Measurements from ENCODE around the gene ST3GAL2.
"Not testable (repeated sequence)": the region's sequence is repeated elsewhere in the genome, so short reads cannot be mapped to it uniquely, and the experiment has no call there.

ST3GAL2 gene

DNA sequence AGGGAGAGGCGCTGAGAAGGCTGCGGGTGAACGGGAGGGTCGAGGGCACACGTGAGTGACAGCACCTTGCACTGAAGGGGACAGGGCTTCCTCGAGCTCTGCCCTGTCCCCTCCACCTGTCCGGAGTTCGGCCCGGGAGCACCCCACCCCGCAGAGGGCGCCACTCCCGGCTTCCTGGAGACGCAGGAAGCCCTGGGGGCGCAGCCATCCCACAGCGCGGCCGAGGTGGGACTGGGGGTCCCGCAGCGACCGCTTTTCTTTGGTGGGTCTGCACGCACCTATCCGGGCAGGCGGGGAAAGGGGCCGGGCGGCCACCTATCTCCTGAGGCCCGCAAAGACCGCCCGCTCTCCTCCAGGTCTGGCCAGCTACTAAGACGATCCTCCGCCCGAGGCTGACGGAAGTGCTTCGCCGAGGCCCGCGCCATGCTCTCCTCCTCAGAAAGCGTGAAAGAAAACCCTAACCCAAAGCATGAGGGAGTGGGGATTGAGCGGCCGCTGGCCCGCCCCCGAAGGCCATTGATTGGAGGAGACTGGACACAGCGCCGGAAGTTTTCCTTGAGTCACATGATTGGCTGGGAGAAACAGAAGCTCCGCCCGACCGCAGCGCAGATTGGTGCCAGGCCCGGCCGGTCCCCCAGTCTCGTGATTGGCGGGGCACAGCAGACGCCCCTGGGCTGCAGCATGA lies 57.8 kb downstream of the ST3GAL2 start:
- DNase-seq: peak; percentile 99

DNA sequence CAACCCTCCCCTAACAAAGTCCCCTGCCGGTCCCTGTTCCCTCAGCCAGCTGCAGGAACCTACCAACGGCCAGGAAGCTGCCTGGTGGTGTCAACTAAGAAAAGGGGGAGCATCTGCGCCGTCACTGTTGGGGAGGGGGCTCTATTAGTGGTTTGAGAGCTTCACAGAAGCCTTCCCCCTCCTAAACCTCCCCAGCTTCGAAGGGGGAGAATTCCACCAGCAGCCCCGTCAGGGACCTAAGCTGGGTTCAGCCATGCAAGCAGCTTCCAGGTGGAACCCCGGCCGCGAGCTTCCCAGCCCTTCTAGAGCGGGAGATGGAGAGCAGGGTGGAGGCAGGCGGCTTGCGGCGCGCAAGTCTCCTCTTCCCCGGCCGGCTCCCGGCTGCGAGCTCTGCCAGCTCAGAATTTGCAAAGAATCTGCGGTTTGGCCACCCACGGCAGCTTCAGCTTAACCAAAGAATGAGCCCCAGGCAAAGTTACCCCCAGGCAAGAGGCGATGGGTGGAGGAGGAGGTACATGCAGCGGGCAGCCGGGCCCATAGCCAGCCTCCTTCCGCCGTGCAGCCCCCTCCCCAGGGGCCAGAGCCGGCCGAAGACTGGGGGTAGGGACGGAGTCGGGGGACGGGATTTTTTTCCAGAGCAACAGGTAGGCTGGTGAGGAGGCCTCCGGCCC lies 58.5 kb downstream of the ST3GAL2 start:
- DNase-seq: peak; percentile 84

DNA sequence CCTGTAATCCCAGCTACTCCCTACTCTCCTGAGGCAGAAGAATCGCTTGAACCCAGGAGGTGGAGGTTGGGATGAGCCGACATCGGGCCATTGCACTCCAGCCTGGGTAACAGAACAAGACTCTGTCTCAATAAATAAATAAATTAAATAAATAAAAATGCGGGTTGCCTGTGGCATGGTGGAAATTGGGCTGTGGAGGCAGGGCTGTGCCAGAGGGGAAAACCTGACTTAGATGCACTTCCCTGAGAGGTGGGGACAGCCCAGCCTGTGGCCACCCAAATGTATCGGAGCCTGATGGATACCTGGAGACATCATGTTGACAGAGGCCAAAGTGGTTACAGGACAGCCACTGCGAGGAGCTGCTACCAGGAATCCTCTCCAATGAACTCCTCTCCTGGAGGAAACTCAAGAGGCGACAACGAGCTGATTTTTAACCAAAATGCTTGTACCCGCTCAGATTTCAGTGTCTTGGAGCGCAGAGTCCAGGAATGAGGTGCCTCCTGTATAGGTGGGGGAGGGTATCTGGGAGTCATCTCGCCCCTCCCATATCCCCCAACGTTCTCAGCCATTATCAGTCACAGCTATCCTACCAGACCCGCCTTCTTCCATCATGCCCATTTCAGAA lies 59.9 kb downstream of the ST3GAL2 start:
- no peak for DNase-seq

DNA sequence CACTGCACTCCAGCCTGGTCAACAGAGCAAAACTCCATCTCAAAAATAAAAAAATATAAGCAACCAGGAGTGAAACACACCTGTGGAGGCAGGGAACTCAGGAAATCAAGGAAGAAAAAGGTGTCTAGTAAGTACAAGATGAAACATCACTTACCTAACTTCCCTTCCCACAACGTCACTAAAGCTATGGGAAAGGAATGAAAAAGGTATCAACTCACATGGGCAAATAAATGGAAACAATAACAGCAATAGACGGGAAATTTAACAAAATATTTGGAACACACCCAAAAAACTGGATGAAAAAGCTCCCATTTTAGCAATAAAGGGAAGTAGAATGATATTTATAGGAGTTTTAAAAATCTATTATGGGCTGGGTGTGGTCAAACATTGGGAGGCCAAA lies 61.1 kb downstream of the ST3GAL2 start:
- no peak for DNase-seq

DNA sequence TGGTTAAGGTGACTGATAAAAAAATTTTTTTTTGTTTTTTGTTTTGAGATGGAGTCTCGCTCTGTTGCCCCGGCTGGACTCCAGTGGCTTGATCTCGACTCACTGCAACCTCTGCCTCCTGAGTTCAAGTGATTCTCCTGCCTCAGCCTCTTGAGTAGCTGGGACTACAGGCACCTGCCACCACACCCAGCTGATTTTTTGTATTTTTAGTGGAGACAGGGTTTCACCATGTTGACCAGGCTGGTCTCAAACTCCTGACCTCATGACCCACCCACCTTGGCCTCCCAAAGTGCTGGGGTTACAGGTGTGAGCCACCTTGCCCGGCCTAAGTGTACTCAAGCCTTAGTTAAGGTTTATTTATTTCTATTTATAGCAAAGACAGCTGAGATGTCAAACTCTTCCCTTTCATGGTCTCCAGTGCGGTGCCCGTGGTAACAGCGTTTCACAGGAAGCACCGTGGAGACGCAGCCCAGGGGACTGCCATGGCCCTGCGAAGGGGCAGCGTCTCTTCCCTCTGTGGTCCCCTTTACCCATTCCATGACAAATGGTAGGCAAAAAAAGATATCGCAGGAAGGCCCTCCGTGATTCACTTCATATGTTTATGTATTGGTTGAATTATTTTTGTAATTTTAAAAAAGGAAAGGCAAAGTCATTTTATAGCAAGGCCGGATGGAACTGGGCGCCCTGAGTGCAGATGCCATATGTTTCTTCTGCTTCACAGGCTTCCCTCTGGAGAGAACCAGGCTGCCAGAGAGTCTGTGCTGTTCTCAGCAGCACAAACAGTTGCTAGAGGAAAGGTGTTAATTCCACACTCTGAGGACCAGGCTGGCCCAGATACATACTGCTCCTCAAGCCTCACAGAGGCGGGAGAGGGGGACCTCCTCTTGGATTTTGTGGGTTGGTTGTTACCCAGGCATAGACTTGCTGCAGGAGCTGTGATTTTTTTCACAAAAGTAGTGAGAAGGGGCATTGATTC lies 63.0 kb downstream of the ST3GAL2 start:
- no peak for DNase-seq

DNA sequence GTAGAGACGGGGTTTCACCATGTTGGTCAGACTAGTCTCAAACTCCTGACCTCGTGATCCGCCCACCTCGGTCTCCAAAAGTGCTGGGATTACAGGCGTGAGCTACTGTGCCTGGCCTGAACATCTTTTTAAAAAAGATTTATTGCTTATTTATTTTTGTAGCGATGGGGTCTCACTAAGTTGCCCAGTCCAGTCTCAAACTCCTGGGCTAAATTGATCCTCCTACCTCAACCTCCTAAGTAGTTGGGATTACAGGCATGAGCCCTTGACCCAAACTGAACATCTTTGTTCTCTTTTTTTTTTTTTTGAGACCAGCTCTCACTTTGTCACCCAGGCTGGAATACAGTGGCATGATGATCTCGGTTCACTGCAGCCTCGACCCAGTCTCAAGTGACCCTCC lies 64.7 kb downstream of the ST3GAL2 start:
- DNase-seq: no peak

DNA sequence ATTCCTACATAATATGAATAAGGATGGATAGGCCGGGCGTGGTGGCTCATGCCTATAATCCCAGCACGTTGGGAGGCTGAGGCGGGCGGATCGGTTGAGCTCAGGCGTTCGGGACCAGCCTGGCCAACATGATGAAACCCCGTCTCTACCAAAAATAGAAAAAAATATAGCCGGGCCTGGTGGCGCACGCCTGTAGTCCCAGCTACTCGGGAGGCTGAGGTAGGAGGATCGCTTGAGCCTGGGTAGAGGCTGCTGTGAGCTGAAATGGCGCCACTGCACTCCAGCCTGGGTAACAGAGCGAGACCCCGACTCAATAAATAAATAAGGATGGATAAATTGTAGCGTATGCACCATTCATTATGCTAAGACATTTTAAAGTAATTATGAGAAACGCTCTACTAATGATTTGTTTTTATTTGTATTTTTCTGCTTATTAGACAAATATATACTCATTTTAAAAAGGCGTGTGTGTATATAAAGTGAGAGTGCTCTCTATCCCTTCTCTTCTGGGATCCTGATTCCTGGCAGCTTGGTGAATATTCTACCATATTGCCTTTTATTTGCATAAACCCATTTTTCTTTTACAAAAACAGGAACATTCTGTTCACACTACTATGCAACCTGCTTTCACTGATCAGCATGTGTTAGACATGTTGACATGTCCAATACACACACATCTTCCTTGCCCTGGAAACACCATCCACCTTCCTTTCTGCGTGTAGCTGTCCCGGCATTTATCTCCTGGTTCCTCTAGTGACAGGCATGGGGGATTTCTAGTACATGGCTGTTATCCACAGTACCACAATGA lies 65.8 kb downstream of the ST3GAL2 start:
- DNase-seq: no peak

DNA sequence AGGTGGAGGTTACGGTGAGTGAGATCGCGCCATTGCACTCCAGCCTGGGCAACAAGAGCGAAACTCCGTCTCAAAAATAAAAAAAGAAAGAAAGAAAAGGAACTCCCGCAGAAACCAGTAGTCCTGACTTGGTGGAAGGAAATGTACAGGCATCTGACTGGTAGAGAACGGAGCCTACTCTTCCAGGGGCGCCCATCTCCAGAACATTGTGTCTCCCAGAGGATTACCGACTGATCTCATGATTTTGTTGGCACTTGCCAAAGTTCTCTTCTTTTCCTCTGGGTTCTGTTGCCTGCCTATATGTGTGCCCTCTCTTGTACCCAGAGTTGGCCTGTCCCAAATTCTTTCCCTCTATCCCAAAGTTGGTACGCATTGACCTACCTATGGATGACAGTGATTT lies 68.0 kb downstream of the ST3GAL2 start:
- DNase-seq: no peak

DNA sequence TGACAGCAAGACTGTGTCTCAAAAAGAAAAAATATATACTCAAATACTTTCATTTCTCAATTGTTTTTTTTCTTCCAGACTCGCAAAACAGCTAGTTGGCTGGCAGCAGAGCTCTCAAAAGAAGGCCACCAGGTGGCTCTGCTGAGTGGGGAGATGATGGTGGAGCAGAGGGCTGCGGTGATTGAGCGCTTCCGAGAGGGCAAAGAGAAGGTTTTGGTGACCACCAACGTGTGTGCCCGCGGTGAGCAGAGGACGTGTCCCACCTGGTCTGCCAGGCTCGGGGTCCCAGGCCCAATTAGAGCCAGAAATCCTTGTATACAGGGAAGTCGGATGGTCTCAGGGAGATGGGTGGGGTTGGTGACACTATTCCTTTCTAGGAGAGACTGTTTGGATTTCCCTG lies 68.8 kb downstream of the ST3GAL2 start:
- DNase-seq: peak; percentile 39

DNA sequence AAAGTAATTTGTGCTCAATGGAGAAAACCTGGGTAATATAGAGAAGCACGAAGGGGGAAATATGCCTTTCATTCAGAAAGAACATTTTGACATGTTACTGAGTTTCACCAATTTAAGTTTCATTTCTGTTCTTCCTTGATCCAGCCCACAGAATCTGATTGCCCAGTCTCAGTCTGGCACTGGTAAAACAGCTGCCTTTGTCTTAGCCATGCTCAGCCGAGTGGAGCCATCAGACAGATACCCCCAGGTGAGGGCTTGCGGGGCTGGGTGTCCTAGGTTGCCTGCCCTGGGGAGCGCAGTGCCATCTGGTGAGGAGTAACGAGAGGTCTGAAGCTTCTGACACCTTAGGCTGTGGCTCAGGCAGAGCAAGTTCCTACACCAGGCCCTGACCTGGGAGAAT lies 74.5 kb downstream of the ST3GAL2 start:
- no peak for DNase-seq

DNA sequence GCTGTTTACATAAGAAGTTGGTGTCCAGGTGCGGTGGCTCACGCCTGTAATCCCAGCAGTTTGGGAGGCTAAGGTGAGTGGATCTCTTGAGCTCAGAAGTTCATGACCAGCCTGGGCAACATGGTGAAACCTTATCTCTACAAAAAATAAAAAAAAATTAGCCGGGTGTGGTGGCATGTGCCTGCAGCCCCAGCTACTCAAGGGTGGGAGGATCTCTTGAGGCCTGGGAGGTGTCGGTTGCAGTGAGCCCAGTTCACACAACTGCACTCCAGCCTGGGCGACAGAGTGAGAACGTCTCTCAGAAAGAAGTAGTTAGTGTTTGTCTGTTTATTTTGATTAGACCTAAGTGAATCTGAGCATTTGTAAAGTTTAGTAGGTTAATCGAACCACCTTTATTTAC lies 79.3 kb downstream of the ST3GAL2 start:
- no peak for DNase-seq

DNA sequence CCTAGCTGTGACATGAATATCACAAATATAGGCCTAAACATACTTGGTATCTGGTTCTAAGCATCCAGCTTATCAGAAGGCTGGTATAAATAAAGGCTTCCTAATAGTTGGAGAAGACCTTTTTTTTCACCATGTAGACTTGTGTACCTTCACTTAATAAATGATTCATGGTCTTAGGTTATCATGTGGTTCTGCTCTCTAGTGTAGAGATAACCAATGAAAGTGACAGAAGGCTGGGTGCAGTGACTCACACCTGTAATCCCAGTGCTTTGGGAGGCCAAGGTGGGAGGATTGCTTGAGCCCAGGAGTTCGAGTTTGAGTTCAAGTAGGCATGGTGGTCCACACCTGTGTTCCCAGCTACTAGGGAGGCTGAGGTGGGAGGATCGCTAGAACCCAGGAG lies 89.1 kb downstream of the ST3GAL2 start:
- DNase-seq: no peak

DNA sequence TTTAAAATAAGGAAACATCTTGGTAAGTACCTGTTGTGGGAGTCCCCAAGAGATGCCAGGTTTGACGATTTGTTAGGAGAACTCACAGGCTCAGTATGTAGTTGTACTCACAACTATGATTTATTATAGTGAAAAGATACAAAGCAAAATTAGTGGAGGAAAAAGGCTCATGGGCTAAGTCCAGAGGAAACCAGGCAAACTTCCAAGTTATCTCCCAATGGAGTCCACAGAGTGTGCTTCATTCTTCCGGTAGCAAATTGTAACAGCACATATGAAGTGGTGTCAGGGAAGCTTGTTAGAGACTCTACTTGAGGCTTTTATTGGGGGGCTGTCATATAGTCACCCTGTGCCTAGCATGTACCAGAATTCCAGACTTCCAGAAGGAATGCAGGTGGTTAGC lies 89.9 kb downstream of the ST3GAL2 start:
- DNase-seq: no peak

DNA sequence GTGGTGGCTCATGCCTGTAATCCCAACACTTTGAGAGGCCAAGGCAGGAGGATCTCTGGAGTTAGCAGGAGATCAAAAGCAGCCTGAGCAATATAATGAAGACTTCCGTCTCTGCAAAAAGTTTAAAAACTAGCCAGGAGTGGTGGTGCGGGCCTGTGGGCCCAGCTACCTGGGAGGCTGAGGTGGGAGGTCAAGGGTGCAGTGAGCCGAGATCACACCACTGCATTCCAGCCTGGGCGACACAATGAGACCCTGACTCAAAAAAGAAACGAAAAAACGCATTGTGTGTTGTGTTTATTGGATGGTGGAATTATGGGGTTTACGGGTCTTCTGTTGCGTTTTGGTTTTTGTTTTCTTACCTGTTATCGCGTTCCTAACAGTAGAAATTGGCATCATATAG lies 93.1 kb downstream of the ST3GAL2 start:
- no peak for DNase-seq

DNA sequence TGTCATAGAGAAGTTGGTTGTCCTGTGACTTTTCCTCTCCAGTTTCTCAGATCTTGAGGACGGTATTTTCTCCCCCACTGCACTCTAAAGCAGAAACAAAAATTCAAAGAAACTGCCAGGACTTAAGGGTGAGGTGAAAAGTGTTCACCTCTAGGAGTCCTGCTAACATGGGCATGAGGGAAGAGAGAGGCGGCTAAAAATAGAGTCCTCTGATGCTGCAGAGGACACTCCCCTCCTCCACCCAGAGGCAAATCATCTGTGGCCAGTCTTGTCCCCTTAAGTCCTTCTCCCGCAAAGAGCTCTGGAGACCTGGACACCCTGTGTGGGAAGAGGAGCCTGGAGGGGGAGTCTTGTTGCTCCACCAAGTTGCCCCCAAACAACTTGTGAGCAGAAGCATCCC lies 96.9 kb downstream of the ST3GAL2 start:
- no peak for DNase-seq

DNA sequence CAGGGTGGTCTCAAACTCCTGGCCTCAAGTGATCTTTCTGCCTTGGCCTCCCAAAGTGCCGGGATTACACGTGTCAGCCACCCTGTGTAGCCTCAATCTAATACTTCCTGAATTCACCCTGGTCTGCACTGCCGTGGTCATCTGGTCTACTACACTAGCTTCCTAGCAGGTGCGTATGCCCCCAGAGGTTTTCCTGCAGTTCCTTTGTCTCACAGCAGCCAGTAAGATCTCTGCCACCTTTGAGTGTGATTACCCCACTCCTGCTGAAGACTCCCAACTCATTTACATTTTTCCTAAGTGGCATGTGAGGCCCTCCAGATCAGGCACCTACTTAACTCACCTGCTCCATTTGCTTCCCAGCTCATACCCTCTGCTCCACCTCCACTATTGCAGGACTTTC lies 97.3 kb downstream of the ST3GAL2 start:
- no peak for DNase-seq

DNA sequence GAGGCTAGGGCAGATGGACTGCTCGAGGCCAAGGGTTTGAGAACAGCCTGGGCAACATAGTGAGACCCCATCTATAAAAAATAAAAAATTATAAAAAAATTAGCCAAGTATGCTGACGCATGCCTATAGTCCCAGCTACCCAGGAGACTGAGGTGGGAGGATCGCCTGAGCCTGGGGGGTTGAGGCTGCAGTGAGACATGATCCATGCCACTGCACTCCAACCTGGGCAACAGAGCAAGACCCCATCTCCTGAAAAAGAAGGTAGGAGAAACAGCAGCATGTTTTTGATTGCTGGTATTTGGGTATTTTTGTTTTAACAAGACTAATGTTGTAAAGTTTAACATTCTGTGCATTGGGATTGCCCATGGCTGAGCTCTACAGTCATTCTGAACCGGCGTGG lies 101.1 kb downstream of the ST3GAL2 start:
- no peak for DNase-seq

DNA sequence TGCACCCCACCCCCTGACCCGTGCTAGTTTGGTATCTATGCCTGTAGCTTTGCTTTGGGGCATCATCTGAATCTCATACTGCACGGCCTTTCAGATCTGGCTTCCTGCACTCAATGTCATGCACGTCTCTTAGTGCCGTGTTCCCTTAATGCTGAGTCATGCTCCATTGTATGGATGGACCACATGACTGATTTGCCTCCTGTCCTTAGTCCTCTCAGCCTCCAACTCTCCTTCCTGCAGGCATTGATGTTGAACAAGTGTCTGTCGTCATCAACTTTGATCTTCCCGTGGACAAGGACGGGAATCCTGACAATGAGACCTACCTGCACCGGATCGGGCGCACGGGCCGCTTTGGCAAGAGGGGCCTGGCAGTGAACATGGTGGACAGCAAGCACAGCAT lies 106.2 kb downstream of the ST3GAL2 start:
- not testable (repeated sequence) for DNase-seq

DNA sequence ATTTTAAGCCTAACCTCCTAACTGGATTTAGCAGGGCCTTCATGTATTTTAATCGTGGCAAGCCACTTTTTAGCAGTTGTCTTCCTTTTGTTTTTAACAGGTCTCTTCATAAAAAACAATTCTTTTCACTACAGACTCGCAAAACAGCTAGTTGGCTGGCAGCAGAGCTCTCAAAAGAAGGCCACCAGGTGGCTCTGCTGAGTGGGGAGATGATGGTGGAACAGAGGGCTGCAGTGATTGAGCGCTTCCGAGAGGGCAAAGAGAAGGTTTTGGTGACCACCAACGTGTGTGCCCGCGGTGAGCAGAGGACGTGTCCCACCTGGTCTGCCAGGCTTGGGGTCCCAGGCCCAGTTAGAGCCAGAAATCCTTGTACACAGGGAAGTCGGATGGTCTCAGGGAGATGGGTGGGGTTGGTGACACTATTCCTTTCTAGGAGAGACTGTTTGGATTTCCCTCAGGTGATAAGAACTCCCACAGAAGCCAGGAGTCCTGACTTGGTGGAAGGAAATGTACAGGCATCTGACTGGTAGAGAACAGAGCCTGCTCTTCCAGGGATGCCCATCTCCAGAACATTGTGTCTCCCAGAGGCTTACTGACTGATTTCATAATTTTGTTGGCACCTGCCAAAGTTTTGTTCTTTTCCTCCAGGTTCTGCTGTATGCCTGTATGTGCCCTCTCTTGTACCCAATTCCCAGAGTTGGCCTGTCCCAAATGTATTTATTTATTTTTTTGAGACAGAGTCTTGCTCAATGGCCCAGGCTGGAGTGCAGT lies 107.1 kb downstream of the ST3GAL2 start:
- DNase-seq: no peak

DNA sequence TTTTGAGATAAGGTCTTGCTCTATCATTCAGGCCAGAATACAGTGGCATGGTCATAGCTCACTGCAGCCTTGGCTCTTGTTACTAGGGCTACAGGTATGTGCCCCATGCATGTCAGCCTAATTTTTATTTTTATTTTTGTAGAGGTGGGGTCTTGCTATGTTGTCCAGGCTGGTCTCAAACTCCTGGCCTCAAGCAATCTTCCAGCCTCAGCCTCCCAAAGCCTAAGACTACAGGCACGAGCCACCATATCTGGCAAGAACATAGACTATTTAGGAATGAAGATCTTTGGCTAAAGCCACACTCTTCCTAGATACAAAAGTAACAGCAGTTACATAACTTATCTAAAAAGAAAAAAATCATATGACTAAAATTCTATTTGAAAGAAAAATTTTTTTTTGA lies 107.8 kb downstream of the ST3GAL2 start:
- DNase-seq: no peak

All from activated CD4-positive, alpha-beta T cell treated with anti-CD3 and anti-CD28 coated beads, Interleukin-2, Interleukin-6, amounts not matched to agents 100 ng/mL and 50 ng/mL, durations not matched to agents 16 hours and 8 hours (primary cell).